ENCODE results near the gene BAHCC1.

Gene BAHCC1

GRCh38 chr17:81484195-81484979 is 89.1 kb downstream of the BAHCC1 start:
- peak; percentile 79 to 99 (median 90) for DNase-seq

GRCh38 chr17:81486199-81486810 is 91.0 kb downstream of the BAHCC1 start:
- no peak for DNase-seq
- intact Hi-C loops (cut with DNase I): no loop called here

More at GRCh38 chr17:81484195-81484979, 89.1 kb downstream of the BAHCC1 start:
- intact Hi-C loops (cut with DNase I): loop anchor here (1.0 to 5.0 kb wide), 2 partner anchors 192 to 229 kb away; no protein-coding TSS in a partner anchor

- intact Hi-C loops (cut with DNase I): no loop called here
- no peak for DNase-seq
Observed at GRCh38 chr17:81487089-81487486, 91.8 kb downstream of the BAHCC1 start.

GRCh38 chr17:81487487-81488275 is 92.4 kb downstream of the BAHCC1 start:
- intact Hi-C loops (cut with DNase I): no loop called here
- peak; percentile 62 to 96 (median 76) for DNase-seq

- intact Hi-C loops (cut with DNase I): no loop called here
- peak in 1 of 10 donors; percentile 82 for DNase-seq
Observed at GRCh38 chr17:81488276-81488860, 93.1 kb downstream of the BAHCC1 start.

- peak in 1 of 10 donors; percentile 72 for DNase-seq
- intact Hi-C loops (cut with DNase I): no loop called here
Observed at GRCh38 chr17:81489012-81489997, 94.0 kb downstream of the BAHCC1 start.

GRCh38 chr17:81489998-81490992 is 95.0 kb downstream of the BAHCC1 start:
- intact Hi-C loops (cut with DNase I): no loop called here
- DNase-seq: no peak

GRCh38 chr17:81491181-81491581 is 95.9 kb downstream of the BAHCC1 start:
- no peak for DNase-seq
- intact Hi-C loops (cut with DNase I): no loop called here

- intact Hi-C loops (cut with DNase I): no loop called here
- DNase-seq: no peak
Observed at GRCh38 chr17:81491761-81492160, 96.5 kb downstream of the BAHCC1 start.

- intact Hi-C loops (cut with DNase I): no loop called here
- DNase-seq: no peak
Observed at GRCh38 chr17:81492202-81492601, 96.9 kb downstream of the BAHCC1 start.

GRCh38 chr17:81492706-81493105 is 97.4 kb downstream of the BAHCC1 start:
- no peak for DNase-seq
- intact Hi-C loops (cut with DNase I): no loop called here

- no peak for DNase-seq
- intact Hi-C loops (cut with DNase I): no loop called here
Observed at GRCh38 chr17:81493198-81494038, 98.2 kb downstream of the BAHCC1 start.

- intact Hi-C loops (cut with DNase I): no loop called here
- DNase-seq: peak in 7 of 10 donors; percentile 66 to 95 (median 78)
Observed at GRCh38 chr17:81494626-81495377, 99.5 kb downstream of the BAHCC1 start.

GRCh38 chr17:81498953-81499600 is 103.8 kb downstream of the BAHCC1 start:
- no peak for DNase-seq
- intact Hi-C loops (cut with DNase I): no loop called here

- no peak for DNase-seq
Observed at GRCh38 chr17:81499601-81499970, 104.3 kb downstream of the BAHCC1 start.

GRCh38 chr17:81500047-81500446 is 104.8 kb downstream of the BAHCC1 start:
- intact Hi-C loops (cut with DNase I): no loop called here
- DNase-seq: no peak

More at GRCh38 chr17:81499601-81499970, 104.3 kb downstream of the BAHCC1 start:
- intact Hi-C loops (cut with DNase I): no loop called here

All from posterior cingulate gyrus (tissue), 11 donors.